AG09319 (cell line): ENCODE measurements around the gene RBM47.
"Not testable (repeated sequence)": the region's sequence is repeated elsewhere in the genome, so short reads cannot be mapped to it uniquely, and the experiment has no call there.

ENCODE experiments used
- DNase-seq: peaks from one replicate; pipeline ENCODE4 v3.0.0-alpha.2; 2010; ENCODE audit warnings: low read depth; ENCODE audit errors: extremely low read depth
- TF ChIP-seq, protein P1 (sequence below): IDR thresholded peaks from 2 replicates; pipeline ENCODE4 v1.5.1; 2011; ENCODE audit warnings: low read depth, mild to moderate bottlenecking, inconsistent platforms, low read length, moderate library complexity

Gene RBM47

DNA sequence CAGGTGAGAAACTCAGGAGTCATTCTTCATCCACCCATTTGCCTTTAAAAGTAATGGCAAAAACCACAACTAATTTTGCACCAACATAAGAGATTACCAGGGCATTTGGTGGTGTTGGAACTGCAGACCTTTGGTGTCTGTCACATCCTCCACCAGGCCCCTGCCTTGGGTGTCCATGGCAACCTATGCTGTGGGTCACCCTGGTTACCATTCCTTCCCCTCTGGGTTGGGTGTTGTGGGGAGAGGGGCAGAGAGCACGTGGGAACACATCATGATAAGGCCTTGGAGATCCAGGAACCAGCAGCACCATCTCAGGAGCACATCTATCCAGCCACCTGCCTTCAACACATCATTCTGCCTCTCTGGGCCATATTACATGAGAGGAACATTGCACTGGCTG, 217.3 kb downstream of the RBM47 start:
- DNase-seq = no peak
- TF ChIP-seq, protein P1, sequence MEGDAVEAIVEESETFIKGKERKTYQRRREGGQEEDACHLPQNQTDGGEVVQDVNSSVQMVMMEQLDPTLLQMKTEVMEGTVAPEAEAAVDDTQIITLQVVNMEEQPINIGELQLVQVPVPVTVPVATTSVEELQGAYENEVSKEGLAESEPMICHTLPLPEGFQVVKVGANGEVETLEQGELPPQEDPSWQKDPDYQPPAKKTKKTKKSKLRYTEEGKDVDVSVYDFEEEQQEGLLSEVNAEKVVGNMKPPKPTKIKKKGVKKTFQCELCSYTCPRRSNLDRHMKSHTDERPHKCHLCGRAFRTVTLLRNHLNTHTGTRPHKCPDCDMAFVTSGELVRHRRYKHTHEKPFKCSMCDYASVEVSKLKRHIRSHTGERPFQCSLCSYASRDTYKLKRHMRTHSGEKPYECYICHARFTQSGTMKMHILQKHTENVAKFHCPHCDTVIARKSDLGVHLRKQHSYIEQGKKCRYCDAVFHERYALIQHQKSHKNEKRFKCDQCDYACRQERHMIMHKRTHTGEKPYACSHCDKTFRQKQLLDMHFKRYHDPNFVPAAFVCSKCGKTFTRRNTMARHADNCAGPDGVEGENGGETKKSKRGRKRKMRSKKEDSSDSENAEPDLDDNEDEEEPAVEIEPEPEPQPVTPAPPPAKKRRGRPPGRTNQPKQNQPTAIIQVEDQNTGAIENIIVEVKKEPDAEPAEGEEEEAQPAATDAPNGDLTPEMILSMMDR = no peak

DNA sequence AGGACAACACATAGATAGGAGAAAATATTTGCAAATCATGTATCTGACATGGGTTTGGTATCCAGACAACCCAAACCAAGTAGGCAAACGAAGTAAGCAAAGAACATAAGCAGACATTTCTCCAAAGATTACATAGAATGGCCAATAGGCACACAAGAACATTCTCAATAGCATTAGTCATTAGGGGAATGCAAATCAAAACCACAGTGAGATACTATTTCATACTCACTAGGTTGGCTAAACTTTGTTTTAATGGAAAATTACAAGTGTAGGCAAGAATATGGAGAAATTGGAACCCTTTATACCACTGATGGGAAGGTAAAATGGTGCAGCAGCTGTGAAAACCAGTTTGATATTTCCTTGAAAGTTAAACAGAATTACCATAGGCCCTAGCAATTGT, 219.8 kb downstream of the RBM47 start:
- no peak for DNase-seq
- TF ChIP-seq, protein P1 = no peak

DNA sequence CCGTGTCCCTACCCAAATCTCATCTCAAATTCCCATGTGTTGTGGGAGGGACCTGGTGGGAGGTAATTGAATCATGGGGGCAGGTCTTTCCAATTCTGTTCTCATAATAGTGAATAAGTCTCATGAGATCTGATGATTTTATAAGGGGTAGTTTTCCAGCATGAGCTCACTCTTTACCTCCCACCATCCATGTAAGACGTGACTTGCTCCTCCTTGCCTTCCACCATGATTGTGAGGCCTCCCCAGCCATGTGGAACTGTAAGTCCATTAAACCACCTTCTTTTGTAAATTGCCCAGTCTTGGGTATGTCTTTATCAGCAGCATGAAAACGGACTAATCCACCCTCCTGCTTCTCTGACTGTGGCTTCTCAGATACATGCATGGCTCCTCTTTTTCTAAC, 222.2 kb downstream of the RBM47 start:
- not testable (repeated sequence) for DNase-seq

DNA sequence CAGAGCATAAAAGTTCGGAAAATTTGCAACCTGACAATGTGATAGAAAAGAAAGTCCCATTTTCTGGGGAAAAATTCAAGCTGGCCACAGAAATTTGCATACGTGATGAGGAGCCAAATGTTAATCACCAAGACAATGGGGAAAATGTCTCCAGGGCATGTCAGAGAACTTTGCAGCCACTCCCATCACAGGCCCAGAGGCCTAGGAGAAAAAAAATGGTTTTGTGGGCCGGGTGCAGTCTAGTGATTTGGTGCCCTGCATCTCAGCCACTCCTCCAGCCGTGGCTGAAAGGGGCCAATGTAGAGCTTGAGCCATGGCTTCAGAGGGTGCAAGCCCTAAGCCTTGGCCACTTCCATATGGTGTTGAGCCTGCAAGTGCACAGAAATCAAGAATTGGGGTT, 223.3 kb downstream of the RBM47 start:
- DNase-seq = no peak
- TF ChIP-seq, protein P1 = no peak

DNA sequence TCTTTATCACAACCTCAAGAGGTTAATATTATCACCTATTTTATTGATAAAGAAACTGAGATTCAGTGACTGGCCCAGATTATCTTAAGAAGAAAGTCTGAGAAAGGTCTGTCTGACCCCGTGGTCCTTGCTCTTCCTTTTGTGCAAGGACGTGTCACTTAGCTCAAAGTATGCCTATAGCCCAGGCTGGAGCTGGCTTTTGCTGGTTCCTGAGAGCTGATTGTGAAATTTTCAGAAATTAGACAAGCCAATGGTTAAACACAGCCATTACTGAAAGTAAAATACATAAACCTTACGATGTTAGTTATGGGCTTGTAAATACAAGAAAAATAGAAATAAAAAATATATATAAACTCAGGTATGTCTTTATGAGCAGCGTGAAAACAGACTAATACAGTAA, 224.5 kb downstream of the RBM47 start:
- no peak for DNase-seq

DNA sequence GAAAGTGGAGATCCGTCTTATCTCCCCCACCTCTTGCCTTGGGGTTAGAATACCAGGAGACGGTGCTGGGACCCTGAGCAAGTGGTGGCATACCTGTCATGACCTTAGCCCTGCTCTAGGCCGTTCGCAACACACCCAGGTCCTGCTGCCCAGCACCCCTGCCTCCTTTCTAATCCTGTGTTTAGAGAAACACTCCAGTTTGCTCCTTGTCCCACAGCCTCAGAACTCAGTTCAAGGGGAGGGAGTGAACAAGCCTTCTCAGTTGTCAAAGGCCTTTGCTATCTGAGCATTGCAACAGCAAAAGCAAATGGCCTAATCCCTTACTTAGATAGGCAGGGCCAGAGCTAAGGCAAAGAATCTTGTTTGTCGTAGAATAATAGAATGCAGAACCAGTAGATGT, 226.6 kb downstream of the RBM47 start:
- TF ChIP-seq, protein P1 = no peak
- no peak for DNase-seq

More for the DNA sequence above, 224.5 kb downstream of the RBM47 start:
- TF ChIP-seq, protein P1 = no peak

DNA sequence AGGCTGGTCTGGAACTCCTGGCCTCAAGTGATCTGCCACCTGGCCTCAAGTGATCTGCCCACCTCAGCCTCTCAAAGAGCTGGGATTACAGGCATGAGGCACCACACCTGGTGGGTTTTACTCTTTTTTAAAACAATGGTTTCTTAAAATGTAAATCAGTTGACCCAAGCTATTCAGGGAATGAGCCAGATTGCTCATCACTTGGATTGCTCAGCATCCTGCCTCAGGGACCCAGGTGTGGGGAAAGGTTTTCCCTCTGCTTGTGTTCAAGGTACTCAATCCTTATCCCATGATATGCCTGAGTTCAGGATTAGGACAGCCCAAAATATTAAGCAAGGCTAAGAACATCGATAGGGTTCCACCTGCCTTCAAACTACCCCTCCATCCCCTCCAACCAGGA, 227.1 kb downstream of the RBM47 start:
- no peak for DNase-seq
- TF ChIP-seq, protein P1 = no peak

DNA sequence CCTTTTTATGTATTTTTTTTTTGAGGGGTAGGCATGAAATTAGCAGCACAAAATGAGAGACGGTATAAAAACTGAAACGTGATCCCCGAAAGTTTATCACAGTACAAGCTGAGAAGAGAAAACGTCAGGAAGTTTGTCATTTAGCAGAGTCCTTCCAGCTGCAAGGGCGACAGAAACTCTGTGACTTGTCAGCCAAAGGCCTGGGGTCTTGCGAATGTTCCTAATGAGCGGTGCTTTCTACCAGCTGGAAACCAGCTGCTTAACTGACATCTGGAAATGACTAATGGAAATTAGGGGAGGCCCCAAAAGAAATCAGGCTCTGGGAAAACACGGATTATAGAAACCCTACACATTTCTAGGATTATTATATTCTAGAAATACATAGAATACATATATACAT, 228.0 kb downstream of the RBM47 start:
- DNase-seq = no peak
- TF ChIP-seq, protein P1 = no peak
